ENCODE data around the gene TBC1D21. TPM values are rescaled to one million over a fixed set of nuclear protein-coding genes. Genes with fewer than 3 reads are reported as not detected.
A peak's percentile ranks its signal among the peaks of the same experiment; 100 is the strongest.

Gene TBC1D21
- polyA plus RNA-seq, 3 donors = not detected

DNA sequence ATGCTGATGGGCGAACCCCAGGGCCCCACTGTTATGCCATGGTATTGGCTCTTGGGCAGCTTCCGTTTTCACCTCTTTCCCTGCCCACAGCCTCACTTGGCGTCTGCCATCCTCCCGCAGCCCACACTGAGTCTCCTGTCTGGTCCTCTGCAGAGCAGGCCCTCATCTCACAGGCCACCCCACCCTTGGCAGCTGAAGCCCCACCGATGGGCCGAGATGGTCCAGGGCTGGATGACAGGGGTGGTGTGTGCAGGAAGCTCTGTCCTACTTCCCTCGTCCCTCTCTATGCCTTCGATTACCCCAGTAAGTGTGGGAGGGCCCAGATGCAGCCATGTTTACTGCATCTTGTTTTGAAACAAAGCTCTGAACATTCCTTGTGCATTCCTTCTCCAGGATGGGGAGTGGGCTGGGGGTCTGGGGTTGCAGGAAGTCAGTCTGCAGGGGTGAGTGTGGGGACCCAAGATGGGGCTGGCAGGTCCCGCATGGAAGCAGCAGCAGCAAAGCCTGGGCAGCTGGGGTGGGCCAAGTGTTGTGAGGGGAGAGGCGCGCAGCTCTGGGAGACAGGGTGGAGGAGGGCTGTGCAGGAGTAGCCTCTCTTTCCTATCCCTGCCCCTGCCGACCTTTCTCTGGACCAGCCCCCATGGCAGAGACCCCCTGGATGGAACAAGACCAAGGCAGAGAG, 20.9 kb downstream of the TBC1D21 start:
- WGBS (ENCODE audit: insufficient coverage) = 94% methylated on average over 3 of the region's 12 CpGs
- H3K27ac ChIP-seq (ENCODE audit: low read depth in 1 of 2, low read length in 2 of 2) = no peak overlapping the region
- no peak overlapping the region for H3K4me2 ChIP-seq (replicated peaks; ENCODE audit: extremely low read depth, low read length, poor library complexity, severe bottlenecking)
- H3K9ac ChIP-seq (ENCODE audit: insufficient read depth, low read length, poor library complexity, severe bottlenecking) = no peak overlapping the region
- peaks cover 3 to 11% (median 5%) of the 10 kb centered on the region in 7 donors for H3K9me3 Mint-ChIP-seq
- H3K27me3 Mint-ChIP-seq (ENCODE audit: low read depth in 3 of 3) = peaks cover 6 to 11% (median 9%) of the 10 kb centered on the region in 3 donors
- no peaks in the 10 kb centered on the region for H3K36me3 ChIP-seq (replicated peaks in 1 of 2; ENCODE audit: control insufficient read depth in 1 of 2, insufficient read depth in 2 of 2, low read length in 2 of 2)
- intact Hi-C loops (cut with micrococcal nuclease) = no loop called here
- H3K4me3 ChIP-seq (replicated peaks in 1 of 3; ENCODE audit: low read depth in 2 of 3, low read length in 3 of 3) = no peak overlapping the region
- no peaks in the 10 kb centered on the region for H3K79me2 ChIP-seq (ENCODE audit: insufficient read depth, low read length)
- no peaks in the 10 kb centered on the region for H4K20me1 ChIP-seq (ENCODE audit: insufficient read depth, low read length)
- no peak for DNase-seq
- TF ChIP-seq, protein P1, sequence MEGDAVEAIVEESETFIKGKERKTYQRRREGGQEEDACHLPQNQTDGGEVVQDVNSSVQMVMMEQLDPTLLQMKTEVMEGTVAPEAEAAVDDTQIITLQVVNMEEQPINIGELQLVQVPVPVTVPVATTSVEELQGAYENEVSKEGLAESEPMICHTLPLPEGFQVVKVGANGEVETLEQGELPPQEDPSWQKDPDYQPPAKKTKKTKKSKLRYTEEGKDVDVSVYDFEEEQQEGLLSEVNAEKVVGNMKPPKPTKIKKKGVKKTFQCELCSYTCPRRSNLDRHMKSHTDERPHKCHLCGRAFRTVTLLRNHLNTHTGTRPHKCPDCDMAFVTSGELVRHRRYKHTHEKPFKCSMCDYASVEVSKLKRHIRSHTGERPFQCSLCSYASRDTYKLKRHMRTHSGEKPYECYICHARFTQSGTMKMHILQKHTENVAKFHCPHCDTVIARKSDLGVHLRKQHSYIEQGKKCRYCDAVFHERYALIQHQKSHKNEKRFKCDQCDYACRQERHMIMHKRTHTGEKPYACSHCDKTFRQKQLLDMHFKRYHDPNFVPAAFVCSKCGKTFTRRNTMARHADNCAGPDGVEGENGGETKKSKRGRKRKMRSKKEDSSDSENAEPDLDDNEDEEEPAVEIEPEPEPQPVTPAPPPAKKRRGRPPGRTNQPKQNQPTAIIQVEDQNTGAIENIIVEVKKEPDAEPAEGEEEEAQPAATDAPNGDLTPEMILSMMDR (IDR thresholded peaks at IDR 0.05) = no peak
- H2AFZ ChIP-seq (ENCODE audit: insufficient read depth, low read depth, low read length, poor library complexity, severe bottlenecking) = no peak overlapping the region
- H3K27me3 ChIP-seq (ENCODE audit: control insufficient read depth in 2 of 2, insufficient read depth in 2 of 2, low read length in 2 of 2) = no peaks in the 10 kb centered on the region
- no peaks in the 10 kb centered on the region for H3K4me1 Mint-ChIP-seq
- no peaks in the 10 kb centered on the region for H3K36me3 Mint-ChIP-seq
- H3K4me3 Mint-ChIP-seq = no peak overlapping the region
- H3K4me1 ChIP-seq (ENCODE audit: control insufficient read depth in 1 of 2, insufficient read depth in 2 of 2, low read length in 2 of 2) = no peaks in the 10 kb centered on the region
- peak overlapping the region in 1 of 7 donors; percentile 30 for H3K27ac Mint-ChIP-seq
- peaks cover 0 to 13% of the 10 kb centered on the region in 2 donors for H3K9me3 ChIP-seq (replicated peaks in 1 of 2; ENCODE audit: control insufficient read depth in 1 of 2, insufficient read depth in 1 of 2, low read length in 2 of 2)

DNA sequence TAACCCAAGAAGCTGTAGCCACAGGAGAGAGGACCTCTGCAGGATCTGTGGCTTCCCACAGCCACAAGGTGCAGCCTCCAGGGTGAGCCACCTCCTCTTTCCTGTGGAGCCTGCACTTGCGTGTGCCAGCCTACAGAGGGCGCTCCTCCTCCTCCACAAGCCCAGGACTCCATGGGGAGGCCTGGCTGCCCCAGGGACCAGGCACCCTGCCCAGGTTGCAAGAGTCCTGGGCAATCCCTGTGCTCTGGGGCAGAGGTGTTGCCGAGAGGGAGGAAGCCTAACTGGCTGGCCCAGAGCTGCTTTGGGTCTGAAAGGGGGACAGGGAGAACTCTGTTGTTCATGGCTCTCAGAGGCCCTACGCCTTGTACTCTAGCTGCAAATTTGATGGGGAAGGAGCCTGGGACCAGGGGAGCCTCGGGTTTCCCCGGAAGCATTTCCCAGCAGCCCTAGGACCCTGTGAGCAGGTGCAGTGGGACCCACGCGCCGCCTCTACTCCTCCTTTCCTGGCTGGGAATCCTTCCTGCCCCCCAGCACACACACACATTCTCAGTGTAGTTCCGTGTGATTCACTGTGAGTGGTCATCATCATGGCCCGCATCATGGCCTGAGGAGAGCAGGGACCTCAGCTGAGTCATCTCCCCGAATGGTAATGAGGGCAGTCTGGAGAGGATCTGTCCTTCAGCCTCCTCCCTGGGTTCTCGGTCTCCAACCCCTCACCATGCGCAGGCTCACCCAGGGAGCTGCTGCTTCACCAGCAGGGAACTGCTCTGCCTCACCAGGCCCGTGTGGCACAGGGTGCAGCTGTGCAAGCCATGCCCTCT, 24.3 kb downstream of the TBC1D21 start:
- H3K36me3 Mint-ChIP-seq = no peaks in the 10 kb centered on the region
- no peaks in the 10 kb centered on the region for H4K20me1 ChIP-seq (ENCODE audit: insufficient read depth, low read length)
- no peak overlapping the region for H3K27ac ChIP-seq (ENCODE audit: low read depth in 1 of 2, low read length in 2 of 2)
- H3K27me3 Mint-ChIP-seq (ENCODE audit: low read depth in 3 of 3) = peaks cover 1 to 7% (median 3%) of the 10 kb centered on the region in 3 donors
- intact Hi-C loops (cut with micrococcal nuclease) = loop anchor here in 1 of 2 donors (2.0 kb wide), 1 partner anchor 29 kb away; the partner anchor contains the start of gene LOXL1
- DNase-seq = peak; percentile 37 to 56 (median 38)
- H3K9ac ChIP-seq (ENCODE audit: insufficient read depth, low read length, poor library complexity, severe bottlenecking) = no peak overlapping the region
- no peak overlapping the region for H3K4me3 Mint-ChIP-seq
- no peaks in the 10 kb centered on the region for H3K4me1 ChIP-seq (ENCODE audit: control insufficient read depth in 1 of 2, insufficient read depth in 2 of 2, low read length in 2 of 2)
- H3K4me1 Mint-ChIP-seq = no peaks in the 10 kb centered on the region
- no peak overlapping the region for H3K4me3 ChIP-seq (replicated peaks in 1 of 3; ENCODE audit: low read depth in 2 of 3, low read length in 3 of 3)
- WGBS (ENCODE audit: insufficient coverage) = 96% methylated on average over 4 of the region's 15 CpGs
- peaks cover 0 to 2% (median 2%) of the 10 kb centered on the region in 7 donors for H3K9me3 Mint-ChIP-seq
- H3K9me3 ChIP-seq (replicated peaks in 1 of 2; ENCODE audit: control insufficient read depth in 1 of 2, insufficient read depth in 1 of 2, low read length in 2 of 2) = peaks cover 0 to 1% of the 10 kb centered on the region in 2 donors
- no peak overlapping the region for H2AFZ ChIP-seq (ENCODE audit: insufficient read depth, low read depth, low read length, poor library complexity, severe bottlenecking)
- no peak overlapping the region for H3K4me2 ChIP-seq (replicated peaks; ENCODE audit: extremely low read depth, low read length, poor library complexity, severe bottlenecking)
- H3K27ac Mint-ChIP-seq = no peak overlapping the region
- no peaks in the 10 kb centered on the region for H3K79me2 ChIP-seq (ENCODE audit: insufficient read depth, low read length)
- H3K36me3 ChIP-seq (replicated peaks in 1 of 2; ENCODE audit: control insufficient read depth in 1 of 2, insufficient read depth in 2 of 2, low read length in 2 of 2) = no peaks in the 10 kb centered on the region
- TF ChIP-seq, protein P1 (IDR thresholded peaks at IDR 0.05) = peak; percentile 89
- no peaks in the 10 kb centered on the region for H3K27me3 ChIP-seq (ENCODE audit: control insufficient read depth in 2 of 2, insufficient read depth in 2 of 2, low read length in 2 of 2)
